HEK293T (cell line): Measurements from ENCODE around the gene ERO1A.
A peak's percentile ranks its signal among the peaks of the same experiment; 100 is the strongest.

Source experiments
- ARNT ChIP-seq: fragments of 450-650 bp; IDR thresholded peaks from 2 replicates; pipeline ENCODE4 v1.6.1; 2017; ENCODE audit warnings: mild to moderate bottlenecking
- BHLHE40 ChIP-seq: fragments of 450-650 bp; IDR thresholded peaks from 2 replicates; pipeline ENCODE4 v1.6.1; 2016; ENCODE audit warnings: mild to moderate bottlenecking, moderate library complexity, borderline replicate concordance
- ELF4 ChIP-seq: fragments of 450-650 bp; IDR thresholded peaks from 2 replicates; pipeline ENCODE4 v1.6.1; 2017; ENCODE audit warnings: antibody characterized with exemption
- FOXA1 ChIP-seq: fragments of 450-650 bp; IDR thresholded peaks from 2 replicates; pipeline ENCODE4 v1.6.1; 2016; ENCODE audit warnings: mild to moderate bottlenecking
- FOXK2 ChIP-seq: fragments of 450-650 bp; IDR thresholded peaks from 2 replicates; pipeline ENCODE4 v1.6.1; 2016; ENCODE audit warnings: mild to moderate bottlenecking
- FOXM1 ChIP-seq: fragments of 450-650 bp; IDR thresholded peaks from 2 replicates; pipeline ENCODE4 v1.6.1; 2017; ENCODE audit warnings: mild to moderate bottlenecking, borderline replicate concordance
- L3MBTL2 ChIP-seq: fragments of 450-650 bp; conservative IDR thresholded peaks from 2 replicates; pipeline ENCODE4 v1.6.1; 2016; ENCODE audit warnings: mild to moderate bottlenecking
- NFRKB ChIP-seq: fragments of 450-650 bp; IDR thresholded peaks from 2 replicates; pipeline ENCODE4 v1.6.1; 2016; ENCODE audit warnings: mild to moderate bottlenecking, moderate library complexity
- PKNOX1 ChIP-seq: fragments of 450-650 bp; IDR thresholded peaks from 2 replicates; pipeline ENCODE4 v1.6.1; 2016
- SP1 ChIP-seq: fragments of 450-650 bp; IDR thresholded peaks from 2 replicates; pipeline ENCODE4 v1.6.1; 2017
- SUZ12 ChIP-seq: fragments of 450-650 bp; IDR thresholded peaks from 2 replicates; pipeline ENCODE4 v1.6.1; 2016; ENCODE audit warnings: mild to moderate bottlenecking
- TARDBP ChIP-seq: fragments of 450-650 bp; IDR thresholded peaks from 2 replicates; pipeline ENCODE4 v1.6.1; 2016
- ZNF384 ChIP-seq: fragments of 450-650 bp; IDR thresholded peaks from 2 replicates; pipeline ENCODE4 v1.6.1; 2016

GRCh38 chr14:52730709-52731111 lies 35.4 kb upstream of the ERO1A start:
- no peak for TF ChIP-seq ARNT
- TF ChIP-seq FOXM1, result no peak
- TF ChIP-seq ZNF384, result no peak
- no peak for TF ChIP-seq FOXK2
- no peak for TF ChIP-seq ELF4
- no peak for TF ChIP-seq FOXA1
- no peak for TF ChIP-seq BHLHE40
- no peak for TF ChIP-seq SUZ12
- no peak for TF ChIP-seq SP1
- TF ChIP-seq PKNOX1, result no peak
- no peak for TF ChIP-seq NFRKB
- TF ChIP-seq TARDBP, result no peak
- peak; percentile 47; the same call in 1 of the 2 replicates for TF ChIP-seq L3MBTL2
